ENCODE measurements around the gene PRDM8.
"Not testable (repeated sequence)": the region's sequence is repeated elsewhere in the genome, so short reads cannot be mapped to it uniquely, and the experiment has no call there.

PRDM8 gene

DNA sequence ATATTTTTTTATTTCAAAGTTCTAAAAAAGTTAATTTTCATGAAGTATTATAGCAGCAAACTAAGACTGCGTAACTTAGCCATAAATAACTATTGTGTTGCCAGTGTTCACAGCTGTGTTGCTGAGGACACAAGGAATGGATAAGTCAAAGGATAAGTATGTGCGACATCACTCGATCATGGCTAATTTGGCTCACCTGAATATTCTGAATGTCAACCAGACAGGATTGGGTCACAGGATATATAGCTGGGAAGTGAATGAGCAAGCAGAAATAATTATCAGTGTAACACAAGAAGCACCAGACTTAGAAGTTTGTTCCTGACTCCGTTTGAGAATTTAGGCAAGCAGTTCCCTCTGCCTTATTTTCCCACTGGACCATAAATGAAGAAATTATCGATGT lies 33.9 kb downstream of the PRDM8 start:
- no peak for DNase-seq

GRCh38 chr4:80232707-80233370 lies 35.5 kb downstream of the PRDM8 start:
- no peak for DNase-seq

GRCh38 chr4:80233390-80233789 lies 36.1 kb downstream of the PRDM8 start:
- no peak for DNase-seq

- no peak for DNase-seq
Measured at GRCh38 chr4:80235451-80235850, 38.1 kb downstream of the PRDM8 start.

- no peak for DNase-seq
Measured at GRCh38 chr4:80237992-80238391, 40.7 kb downstream of the PRDM8 start.

- DNase-seq: no peak
Measured at GRCh38 chr4:80239480-80240150, 42.3 kb downstream of the PRDM8 start.

DNA sequence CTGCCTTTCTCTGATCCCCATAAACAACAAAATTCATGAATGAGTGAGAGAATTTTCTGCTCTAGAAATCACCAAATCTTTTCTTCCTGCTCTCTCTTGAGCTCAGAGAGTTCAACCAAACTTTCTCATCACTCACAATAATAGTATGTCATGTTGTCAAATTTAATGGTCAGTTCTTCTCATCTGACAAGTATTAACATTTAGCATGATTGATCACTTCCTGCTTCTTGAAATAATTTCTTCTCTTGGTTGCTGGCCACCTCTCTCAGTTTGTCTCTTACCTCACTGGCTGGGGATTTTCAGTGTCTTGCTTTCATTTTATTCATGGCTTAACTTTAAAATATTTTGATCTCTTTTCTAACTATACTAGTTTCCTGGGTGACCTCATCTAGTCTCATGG lies 43.7 kb downstream of the PRDM8 start:
- DNase-seq: no peak

GRCh38 chr4:80243274-80244018 lies 46.1 kb downstream of the PRDM8 start:
- no peak for DNase-seq

DNA sequence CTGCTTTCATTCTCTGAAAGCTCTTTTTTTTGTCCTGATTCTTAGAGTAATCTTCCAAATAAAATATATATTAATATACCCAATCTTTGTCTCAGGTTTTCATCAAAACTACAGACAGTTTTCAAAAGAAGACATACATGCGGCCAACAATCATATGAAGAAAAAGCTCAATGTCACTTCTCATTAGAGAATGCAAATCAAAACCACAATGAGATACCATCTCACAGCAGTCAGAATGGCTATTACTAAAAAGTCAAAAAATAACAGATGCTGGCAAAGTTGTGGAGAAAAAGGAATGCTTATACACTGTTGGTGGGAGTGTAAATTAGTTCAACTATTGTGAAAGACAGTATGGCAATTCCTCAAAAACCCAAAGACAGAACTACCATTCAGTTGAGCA lies 50.2 kb downstream of the PRDM8 start:
- not testable (repeated sequence) for DNase-seq

DNA sequence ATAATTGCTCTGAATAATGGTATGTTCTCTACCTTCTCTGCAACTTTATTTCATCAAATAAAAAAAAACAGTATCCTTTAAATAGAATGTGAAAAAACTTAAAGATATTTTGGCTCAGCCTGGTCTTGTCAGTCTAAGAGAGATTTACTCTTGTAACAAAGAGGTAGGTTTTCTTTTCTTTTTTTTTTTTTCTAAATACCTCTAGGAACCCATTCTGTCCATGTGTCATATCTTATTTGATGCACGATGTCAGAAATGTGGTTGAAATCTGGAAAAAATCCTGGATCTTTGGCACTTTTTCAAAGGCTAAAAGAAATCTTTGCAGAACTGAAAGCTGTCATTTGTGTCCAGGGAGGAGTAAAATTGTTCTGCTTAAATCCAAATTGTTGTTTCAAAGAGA lies 51.8 kb downstream of the PRDM8 start:
- no peak for DNase-seq

- no peak for DNase-seq
Measured at GRCh38 chr4:80252427-80252826, 55.1 kb downstream of the PRDM8 start.

GRCh38 chr4:80252953-80253352 lies 55.6 kb downstream of the PRDM8 start:
- DNase-seq: no peak

GRCh38 chr4:80253510-80253909 lies 56.2 kb downstream of the PRDM8 start:
- no peak for DNase-seq
